GM19193 (cell line): ENCODE measurements around the gene ACOT7.

ENCODE experiments used
- POLR2A ChIP-seq: IDR thresholded peaks from 4 replicates; pipeline ENCODE4 v1.6.1; 2011; ENCODE audit not compliant: insufficient read depth, insufficient read length; ENCODE audit errors: extremely low read depth

ACOT7 gene

DNA sequence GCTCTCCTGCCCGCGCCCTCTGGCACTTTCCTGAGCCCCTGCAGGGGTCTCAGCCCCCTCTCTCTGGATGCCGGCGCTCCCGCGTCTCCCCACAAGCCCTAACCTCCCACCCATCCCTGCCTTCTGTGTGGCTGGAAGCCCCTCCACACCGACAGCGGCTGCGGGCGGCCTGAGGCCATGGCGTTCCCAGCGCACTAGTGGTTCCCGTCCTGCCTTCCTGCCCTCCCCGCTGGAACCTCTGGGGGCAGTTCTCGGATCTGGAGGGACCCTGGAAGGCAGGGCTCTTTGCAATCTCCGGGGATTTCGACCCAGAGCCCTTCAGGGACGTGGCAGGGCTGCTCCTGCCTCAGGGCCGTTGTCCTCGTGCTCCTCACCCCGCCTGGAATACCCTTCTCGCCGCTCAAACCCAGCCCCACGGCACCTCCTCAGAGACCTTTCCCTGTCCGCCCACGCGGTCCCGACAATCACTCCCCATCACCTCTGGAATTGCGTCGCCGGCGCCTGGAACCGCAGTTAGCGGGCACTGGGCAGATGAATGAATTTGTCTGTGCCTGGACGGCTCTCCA, 30.5 kb upstream of the ACOT7 start:
- TF ChIP-seq POLR2A: no peak

DNA sequence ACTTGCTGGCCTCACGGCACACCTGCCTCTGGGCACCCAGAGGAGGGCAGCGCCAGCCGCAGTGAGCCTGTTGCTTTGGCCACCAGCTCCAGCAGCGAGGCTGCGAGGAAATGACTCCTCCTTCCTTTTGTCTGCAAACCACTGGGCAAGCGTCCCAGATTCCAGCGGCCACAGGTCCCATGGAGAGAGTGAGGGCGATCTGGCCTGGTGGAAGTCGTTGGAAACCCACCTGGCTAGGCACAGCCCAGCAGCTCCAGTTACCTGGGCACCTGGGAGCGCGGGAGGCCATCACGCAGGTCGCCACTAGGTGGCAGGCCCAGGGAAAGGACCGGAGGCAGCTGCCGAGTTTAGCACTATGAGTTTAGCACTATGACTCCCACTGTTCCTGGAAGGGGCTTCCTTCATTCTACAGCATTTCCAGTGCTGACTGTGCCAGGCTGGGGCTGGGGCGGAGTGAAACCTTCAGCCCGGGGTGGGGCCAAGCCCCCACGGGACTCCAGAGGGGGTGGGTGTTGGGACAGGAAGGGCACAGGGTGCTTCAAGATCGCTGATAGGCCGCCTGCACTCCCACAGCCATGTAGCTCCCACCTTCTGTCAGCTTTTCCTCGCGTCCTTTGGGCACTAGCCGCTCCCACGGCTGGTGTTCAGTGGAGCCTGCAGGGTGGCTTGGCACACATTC, 29.9 kb upstream of the ACOT7 start:
- TF ChIP-seq POLR2A: no peak

DNA sequence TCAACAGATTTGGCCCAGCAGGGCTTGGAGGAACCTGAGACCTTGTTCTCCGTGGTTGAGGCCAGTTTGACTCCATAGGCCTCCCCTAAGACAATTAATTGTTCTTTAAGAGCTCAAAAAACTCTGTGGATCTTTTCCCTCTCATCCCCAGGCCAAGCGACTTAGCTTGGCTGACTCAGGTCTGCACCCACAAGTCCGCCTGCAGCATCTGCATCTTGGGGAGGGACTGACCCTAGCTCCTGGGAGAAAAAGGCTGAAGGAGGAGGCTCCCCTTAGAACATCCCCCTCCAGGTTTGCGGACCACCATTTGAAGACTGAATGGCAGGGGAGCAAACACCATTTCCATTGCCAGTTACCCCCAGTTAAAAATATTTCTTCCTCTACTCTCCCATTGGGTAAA, 27.7 kb upstream of the ACOT7 start:
- no peak for TF ChIP-seq POLR2A

DNA sequence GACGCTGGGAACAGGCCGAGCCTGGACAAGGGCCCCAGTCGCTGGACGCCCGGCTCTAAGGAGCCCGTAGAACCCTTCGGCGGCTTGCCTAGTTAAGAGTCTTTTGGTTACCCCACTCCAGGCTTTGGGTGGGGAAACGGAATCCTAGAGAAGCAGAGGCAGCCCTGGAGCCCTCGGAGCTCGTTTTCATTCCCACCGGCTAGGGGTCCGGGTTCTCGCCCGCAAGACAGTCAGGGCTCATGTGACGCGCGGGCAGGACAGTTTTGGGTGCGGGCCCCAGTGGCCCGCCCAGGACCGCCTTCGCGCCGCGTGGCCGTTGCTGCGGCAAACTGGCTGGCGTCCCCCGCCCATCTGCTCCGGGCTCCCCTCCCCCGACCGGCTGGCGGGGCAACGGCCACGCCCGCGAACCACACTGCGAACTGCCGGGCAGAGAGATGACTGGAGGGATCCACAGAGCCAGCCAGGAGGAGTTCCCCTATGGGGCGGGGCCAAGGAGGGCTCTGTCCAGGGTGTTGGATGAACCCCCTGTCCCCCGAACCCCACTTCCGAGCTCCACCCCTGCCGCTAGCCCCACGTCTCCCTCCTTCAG, 27.0 kb upstream of the ACOT7 start:
- no peak for TF ChIP-seq POLR2A

DNA sequence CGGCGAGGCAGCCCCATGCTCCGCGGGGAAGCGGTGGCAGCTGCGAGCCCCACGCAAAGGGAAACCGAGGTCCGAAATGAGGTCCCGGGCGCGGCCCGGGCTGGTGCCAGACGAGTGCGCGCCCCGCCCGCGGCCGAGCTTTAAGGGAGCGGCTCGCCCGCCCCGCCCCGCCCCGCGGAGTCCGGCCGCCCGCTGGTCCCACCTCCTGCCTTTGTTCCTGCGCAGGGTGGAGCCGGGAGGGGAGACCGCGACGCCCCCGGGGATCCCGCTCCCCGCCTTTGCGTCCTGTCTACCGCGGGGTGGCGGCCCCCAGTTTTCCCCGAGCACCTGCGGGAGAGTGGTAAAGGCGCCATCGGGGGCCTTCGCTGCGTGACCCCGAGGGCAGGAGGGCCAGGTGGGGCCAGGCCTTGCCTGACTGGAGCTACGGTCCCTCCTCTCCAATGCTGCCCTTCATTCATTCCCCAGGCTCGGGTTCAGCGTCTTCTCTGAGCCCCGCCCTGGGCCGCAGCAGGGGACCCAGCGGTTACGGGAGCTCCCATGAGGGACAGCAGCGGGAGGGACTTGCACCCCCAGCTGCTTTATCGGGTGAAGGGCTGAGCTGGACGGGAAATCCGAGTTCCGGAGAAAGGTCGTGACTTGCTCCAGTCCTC, 26.4 kb upstream of the ACOT7 start, which contains the start of gene HES2:
HES2 (minus strand) TSS at position 116 of the 650 bp plus-strand sequence; CDS start at position 17, 99 bp downstream.
- peak; percentile 39 for TF ChIP-seq POLR2A

GRCh38 chr1:6419397-6419803, 25.8 kb upstream of the ACOT7 start:
- TF ChIP-seq POLR2A: no peak

DNA sequence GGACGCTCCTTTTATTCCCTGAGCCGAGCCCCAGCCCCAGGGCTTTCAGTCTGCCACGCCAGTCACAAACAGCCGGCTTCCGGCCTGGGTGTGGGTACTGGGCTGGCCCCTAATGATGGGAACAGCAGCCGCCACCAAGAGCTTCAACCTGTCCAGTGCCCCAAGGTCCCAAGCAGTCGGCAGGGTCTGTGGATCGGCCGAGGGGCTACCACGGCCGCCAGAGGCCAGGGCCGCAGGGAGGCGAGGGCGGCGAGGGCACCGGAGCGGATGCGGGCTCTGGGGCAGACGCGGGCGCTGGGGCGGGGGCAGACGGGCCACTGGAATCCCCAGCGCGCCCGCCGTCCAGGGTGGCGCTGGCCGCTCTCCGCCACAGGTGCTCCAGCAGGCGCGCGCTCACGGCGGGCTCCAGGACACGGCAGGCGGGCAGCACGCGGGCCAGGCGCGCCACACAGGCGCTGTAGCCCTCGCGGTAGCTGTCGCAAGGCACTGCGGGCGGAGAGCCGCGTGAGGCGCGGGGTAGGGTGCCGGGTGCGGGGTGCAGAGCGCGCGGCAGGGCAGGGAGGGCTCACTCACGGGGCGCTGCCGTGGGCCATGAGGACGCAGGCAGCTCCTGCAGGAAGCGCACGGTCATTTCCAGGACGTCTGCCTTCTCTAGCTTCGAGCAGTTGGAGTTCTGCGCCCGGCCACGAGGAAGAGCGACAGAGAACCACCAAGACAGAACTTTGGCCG, 25.3 kb upstream of the ACOT7 start:
- TF ChIP-seq POLR2A: no peak

DNA sequence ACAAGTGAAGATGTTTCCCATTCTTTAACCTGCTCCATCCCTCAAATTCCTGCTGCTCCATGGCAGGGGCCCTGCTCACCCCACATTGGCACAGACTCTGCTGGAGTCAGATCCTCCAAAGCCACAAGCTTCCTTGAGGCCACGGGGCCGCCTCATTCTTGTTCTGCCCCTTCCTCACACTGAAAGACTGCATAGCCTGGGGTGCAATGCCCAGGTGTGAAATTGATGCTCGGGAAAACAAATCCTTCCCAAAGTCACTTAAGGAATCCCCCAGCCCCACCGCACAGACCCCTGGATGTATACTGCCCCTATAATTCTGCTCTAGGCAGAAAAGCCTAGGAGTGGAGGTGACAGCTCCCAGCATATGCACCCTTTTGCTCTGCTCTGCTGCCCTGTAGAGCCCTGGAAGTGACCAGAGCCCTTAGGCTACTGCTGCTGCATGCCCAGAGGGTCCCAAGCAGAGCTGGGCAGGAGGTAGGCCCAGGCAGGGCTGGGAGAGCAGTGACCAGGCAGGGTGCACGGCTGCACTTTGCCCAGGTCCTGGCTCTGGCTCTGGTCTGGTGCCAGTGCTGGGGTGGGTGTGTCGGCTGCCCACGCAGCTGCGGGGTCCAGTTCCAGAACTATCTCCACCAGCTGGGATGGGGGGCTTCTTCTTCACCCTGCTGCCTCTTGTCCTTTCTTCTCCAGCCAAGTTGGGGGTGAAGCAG, 24.5 kb upstream of the ACOT7 start:
- no peak for TF ChIP-seq POLR2A

GRCh38 chr1:6416906-6417305, 23.3 kb upstream of the ACOT7 start:
- TF ChIP-seq POLR2A: no peak

DNA sequence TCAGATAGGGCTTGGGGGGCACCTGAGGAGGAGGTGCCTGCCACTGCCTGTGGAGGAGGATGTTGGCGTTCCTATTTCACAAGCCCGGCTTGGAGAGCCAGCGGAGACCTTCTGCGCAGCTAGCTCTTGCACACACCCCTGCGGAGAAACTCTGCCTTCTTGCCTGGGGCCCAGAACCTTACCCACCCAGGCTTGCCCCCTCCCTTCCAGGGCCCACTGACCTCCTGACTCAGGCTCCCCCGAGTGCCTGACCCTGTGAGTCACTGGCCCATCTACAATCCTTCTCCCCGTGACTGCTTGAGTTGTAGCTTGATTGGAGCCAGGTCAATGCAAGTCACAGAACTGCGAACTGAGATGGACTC, 22.7 kb upstream of the ACOT7 start:
- TF ChIP-seq POLR2A: no peak

DNA sequence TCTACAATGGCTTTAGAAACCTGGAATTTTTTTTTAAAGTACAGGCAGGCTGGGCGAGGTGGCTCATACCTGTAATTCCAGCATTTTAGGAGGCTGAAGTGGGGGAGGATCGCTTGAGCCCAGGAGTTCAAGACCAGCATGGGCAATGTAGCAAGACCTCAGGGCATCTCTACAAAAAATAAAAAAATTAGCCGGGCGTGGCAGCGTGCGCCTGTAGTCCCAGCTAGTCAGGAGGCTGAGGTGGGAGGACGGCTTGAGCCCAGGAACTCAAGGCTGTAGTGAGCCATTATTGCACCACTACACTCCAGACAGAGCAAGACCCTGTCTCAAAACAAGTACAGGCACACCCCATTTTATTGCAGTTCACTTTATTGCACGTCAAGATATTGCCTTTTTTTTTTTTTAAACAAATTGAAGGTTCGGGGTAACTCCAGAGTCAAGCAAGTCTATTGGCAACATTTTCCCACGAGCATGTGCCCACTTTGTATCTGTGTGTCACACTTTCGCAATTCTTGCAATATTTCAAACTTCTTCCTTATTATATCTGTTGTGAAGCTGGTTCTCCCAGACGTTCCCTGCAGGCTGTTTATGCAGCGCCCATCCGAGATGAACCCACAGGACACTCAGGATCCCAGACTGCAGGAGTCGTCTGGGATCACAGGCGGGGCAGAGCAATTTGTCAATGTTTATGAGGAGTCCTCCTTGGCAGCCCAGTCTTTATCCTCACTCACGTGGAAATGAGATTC, 21.5 kb upstream of the ACOT7 start:
- TF ChIP-seq POLR2A: no peak

- TF ChIP-seq POLR2A: no peak
Measured at GRCh38 chr1:6414443-6414844, 20.9 kb upstream of the ACOT7 start.

DNA sequence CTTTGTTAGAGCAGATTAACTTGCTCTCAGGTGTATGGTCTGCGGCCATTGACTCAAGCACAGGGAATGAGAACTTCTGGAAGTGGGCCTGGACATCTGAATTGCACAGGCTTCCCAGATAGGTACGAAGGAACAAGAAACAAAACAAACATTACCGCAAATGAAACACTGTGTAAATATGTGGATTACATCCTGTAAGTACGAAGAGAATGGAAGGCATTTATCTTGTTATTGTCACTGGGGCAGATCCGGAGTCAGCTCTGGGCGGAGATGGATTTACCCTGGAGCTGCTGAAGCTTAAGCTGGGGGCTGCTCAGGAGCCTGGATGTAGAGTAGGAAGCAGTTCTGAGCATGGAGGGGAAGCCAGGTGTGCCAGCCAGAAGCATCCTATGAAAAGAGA, 19.3 kb upstream of the ACOT7 start:
- no peak for TF ChIP-seq POLR2A

DNA sequence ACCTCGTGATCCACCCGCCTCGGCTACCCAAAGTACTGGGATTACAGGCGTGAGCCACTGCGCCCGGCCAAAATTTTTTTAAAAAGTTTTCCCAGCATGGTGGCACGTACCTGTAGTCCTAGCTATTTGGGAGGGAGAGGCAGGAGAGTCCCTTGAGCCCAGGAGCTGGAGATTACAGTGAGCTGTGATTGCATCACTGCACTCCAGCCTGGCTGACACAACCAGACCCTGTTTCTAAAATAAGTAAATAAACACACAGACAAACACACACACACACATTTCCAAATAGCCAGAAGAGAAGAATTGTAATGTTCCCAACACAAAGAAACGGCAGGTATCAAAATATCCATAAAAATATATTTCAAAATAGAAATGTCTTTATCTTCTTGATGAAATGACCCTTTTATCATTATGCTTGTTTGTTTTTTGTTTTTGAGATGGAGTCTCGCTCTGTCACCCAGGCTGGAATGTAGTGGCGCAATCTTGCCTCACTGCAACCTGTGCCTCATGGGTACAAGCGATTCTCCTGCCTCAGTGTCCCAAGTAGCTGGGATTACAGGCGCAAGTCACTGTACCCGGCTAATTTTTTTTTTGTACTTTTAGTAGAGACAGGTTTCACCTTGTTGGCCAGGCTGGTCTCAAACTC, 16.8 kb upstream of the ACOT7 start:
- no peak for TF ChIP-seq POLR2A

GRCh38 chr1:6409733-6410132, 16.2 kb upstream of the ACOT7 start:
- TF ChIP-seq POLR2A: no peak
